CD14-positive monocyte (primary cell): Measurements from ENCODE around the gene STRAP. TPM values are rescaled to one million over a fixed set of nuclear protein-coding genes. Genes with fewer than 3 reads are reported as not detected.

ENCODE experiments used
- DNase-seq, 3 donors: peaks; one replicate each; pipeline ENCODE4 v3.0.0-alpha.2; 2011 to 2022
- H2AFZ ChIP-seq: 2 replicates; pipeline ENCODE4 v1.6.0; 2012; ENCODE audit warnings: mild to moderate bottlenecking, low read depth, low read length, inconsistent platforms; ENCODE audit not compliant: insufficient read depth, poor library complexity, severe bottlenecking
- H3K27ac ChIP-seq, 2 donors: 1 replicate in 1 of 2; 2 replicates in 1 of 2; pipeline ENCODE4 v1.5.1; 2012 to 2013; ENCODE audit warnings: low read length in 2 of 2, control low read depth in 1 of 2, inconsistent platforms in 1 of 2, low read depth in 1 of 2, mild to moderate bottlenecking in 1 of 2
- H3K27me3 ChIP-seq, 2 donors: one replicate each; pipeline versions ENCODE4 v1.6.0 to v1.6.1; 2011 to 2013; ENCODE audit warnings: low read length in 2 of 2; ENCODE audit not compliant: control insufficient read depth in 2 of 2, insufficient read depth in 2 of 2
- H3K36me3 ChIP-seq, 2 donors: replicated peaks in 1 of 2; 1 replicate in 1 of 2; 2 replicates in 1 of 2; pipeline versions ENCODE4 v1.5.1 to v1.6.1; 2012 to 2013; ENCODE audit warnings: low read length in 2 of 2, control low read depth in 1 of 2, inconsistent platforms in 1 of 2, mild to moderate bottlenecking in 1 of 2; ENCODE audit not compliant: insufficient read depth in 2 of 2, control insufficient read depth in 1 of 2
- H3K4me1 ChIP-seq, 2 donors: 1 replicate in 1 of 2; 2 replicates in 1 of 2; pipeline versions ENCODE4 v1.5.1 to v1.6.1; 2012 to 2013; ENCODE audit warnings: low read length in 2 of 2, control low read depth in 1 of 2, inconsistent platforms in 1 of 2, mild to moderate bottlenecking in 1 of 2, moderate library complexity in 1 of 2; ENCODE audit not compliant: insufficient read depth in 2 of 2, control insufficient read depth in 1 of 2
- H3K4me2 ChIP-seq: replicated peaks from 2 replicates; pipeline ENCODE3; 2012; ENCODE audit warnings: low read length, moderate library complexity, mild to moderate bottlenecking; ENCODE audit not compliant: poor library complexity, severe bottlenecking; ENCODE audit errors: extremely low read depth
- H3K4me3 ChIP-seq, 3 experiments: fragments of 200-600 bp in 1 of 3; sonication (generic) in 1 of 3; replicated peaks in 1 of 3; 1 replicate in 2 of 3; 2 replicates in 1 of 3; pipeline ENCODE4 v1.5.1; 2011 to 2013; ENCODE audit warnings: low read length in 3 of 3, mild to moderate bottlenecking in 3 of 3, control low read depth in 2 of 3, low read depth in 2 of 3, inconsistent platforms in 1 of 3, moderate library complexity in 1 of 3
- H3K79me2 ChIP-seq: 2 replicates; pipeline ENCODE4 v1.6.0; 2012; ENCODE audit warnings: mild to moderate bottlenecking, control low read depth, inconsistent platforms, low read length, moderate library complexity; ENCODE audit not compliant: insufficient read depth
- H3K9ac ChIP-seq: 2 replicates; pipeline ENCODE4 v1.6.0; 2017; ENCODE audit warnings: low read length, mild to moderate bottlenecking; ENCODE audit not compliant: insufficient read depth, poor library complexity, severe bottlenecking
- H3K9me3 ChIP-seq, 2 donors: replicated peaks in 1 of 2; 1 replicate in 1 of 2; 2 replicates in 1 of 2; pipeline versions ENCODE4 v1.5.1 to v1.6.1; 2012 to 2013; ENCODE audit warnings: low read length in 2 of 2, control low read depth in 1 of 2; ENCODE audit not compliant: control insufficient read depth in 1 of 2, insufficient read depth in 1 of 2
- H4K20me1 ChIP-seq: 2 replicates; pipeline ENCODE4 v1.6.0; 2012; ENCODE audit warnings: mild to moderate bottlenecking, low read length, control low read depth, moderate library complexity; ENCODE audit not compliant: insufficient read depth
- H3K27ac Mint-ChIP-seq, 7 donors: one replicate each; pipeline ENCODE4 v1.8.0; 2020; ENCODE audit warnings: mild to moderate bottlenecking in 7 of 7, mixed read lengths in 7 of 7, moderate library complexity in 6 of 7, inconsistent platforms in 2 of 7
- H3K27me3 Mint-ChIP-seq, 3 donors: one replicate each; pipeline ENCODE4 v1.8.0; 2021 to 2022; ENCODE audit warnings: low read depth in 3 of 3, mild to moderate bottlenecking in 3 of 3, mixed read lengths in 3 of 3, moderate library complexity in 3 of 3, inconsistent platforms in 1 of 3
- H3K36me3 Mint-ChIP-seq, 2 donors: one replicate each; pipeline ENCODE4 v1.8.0; 2020; ENCODE audit warnings: mixed read lengths in 2 of 2, inconsistent platforms in 1 of 2, mild to moderate bottlenecking in 1 of 2
- H3K4me1 Mint-ChIP-seq: one replicate; pipeline ENCODE4 v1.8.0; 2020; ENCODE audit warnings: mild to moderate bottlenecking, mixed read lengths
- H3K4me3 Mint-ChIP-seq, 2 donors: one replicate each; pipeline ENCODE4 v1.8.0; 2020; ENCODE audit warnings: mild to moderate bottlenecking in 2 of 2, mixed read lengths in 2 of 2, moderate library complexity in 1 of 2
- H3K9me3 Mint-ChIP-seq, 7 donors: one replicate each; pipeline ENCODE4 v1.8.0; 2020 to 2022; ENCODE audit warnings: mixed read lengths in 7 of 7, mild to moderate bottlenecking in 6 of 7, moderate library complexity in 6 of 7, inconsistent platforms in 2 of 7
- WGBS: methylation state at CpG from one replicate; pipeline ENCODE4 v1.1.5; 2013; ENCODE audit warnings: missing lambda C conversion rate; ENCODE audit not compliant: insufficient coverage; 5-methylcytosine and 5-hydroxymethylcytosine counted together
- intact Hi-C, 2 donors: fragments of 100-400 bp; cut with micrococcal nuclease; formaldehyde crosslinking; loops; one replicate each; pipeline versions ENCODE4 v1.15.0 to v1.15.1; 2023
- polyA plus RNA-seq, 3 donors: library from polyadenylated mRNA; depleted of rRNA in 1 of 3; unstranded in 2 of 3; stranded (reverse) in 1 of 3; fragments of 300-500 nt in 2 of 3; fragments of >200 nt in 1 of 3; fragmentation: Illumina TruSeq in 2 of 3; gene quantifications; 1 replicate in 2 of 3; 2 replicates in 1 of 3; pipeline ENCODE4 v1.2.3, GENCODE V29; 2012 to 2021
- TF ChIP-seq, protein P1 (sequence below): fragments of 200-600 bp; IDR thresholded peaks from one replicate; pipeline ENCODE4 v1.8.0; 2022; ENCODE audit warnings: antibody characterized with exemption, mild to moderate bottlenecking

STRAP gene
- polyA plus RNA-seq, 3 donors = 53.7 to 111 (median 98.2) TPM

DNA sequence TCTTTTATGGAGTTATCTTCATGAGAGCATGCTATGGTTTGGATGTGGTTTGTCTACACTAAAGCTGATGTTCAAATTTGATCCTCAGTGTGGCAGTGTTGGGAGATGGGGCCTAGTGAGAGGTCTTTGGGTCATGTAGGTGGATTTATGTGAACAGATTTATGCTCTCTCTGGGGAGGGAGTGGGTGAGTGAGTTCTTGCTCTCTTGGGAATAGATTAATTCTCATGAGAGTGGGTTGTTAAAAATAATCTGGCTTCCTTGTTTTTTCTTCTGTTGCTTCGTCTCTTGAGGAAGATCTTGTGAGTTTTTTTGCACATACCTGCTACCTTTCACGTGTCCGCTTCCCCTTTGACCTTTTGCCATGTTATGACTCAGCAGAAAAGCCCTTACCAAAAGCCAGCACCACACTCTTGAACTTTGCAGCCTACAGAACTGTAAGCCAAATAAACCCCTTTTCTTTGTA, 49.4 kb downstream of the STRAP start:
- H3K4me2 ChIP-seq = no peak overlapping the region
- peak overlapping the region in 1 of 7 donors; percentile 16 for H3K27ac Mint-ChIP-seq

GRCh38 chr12:15932327-15932726, 50.1 kb downstream of the STRAP start:
- H3K36me3 ChIP-seq = no peaks in the 10 kb centered on the region
- no peak for DNase-seq
- TF ChIP-seq, protein P1, sequence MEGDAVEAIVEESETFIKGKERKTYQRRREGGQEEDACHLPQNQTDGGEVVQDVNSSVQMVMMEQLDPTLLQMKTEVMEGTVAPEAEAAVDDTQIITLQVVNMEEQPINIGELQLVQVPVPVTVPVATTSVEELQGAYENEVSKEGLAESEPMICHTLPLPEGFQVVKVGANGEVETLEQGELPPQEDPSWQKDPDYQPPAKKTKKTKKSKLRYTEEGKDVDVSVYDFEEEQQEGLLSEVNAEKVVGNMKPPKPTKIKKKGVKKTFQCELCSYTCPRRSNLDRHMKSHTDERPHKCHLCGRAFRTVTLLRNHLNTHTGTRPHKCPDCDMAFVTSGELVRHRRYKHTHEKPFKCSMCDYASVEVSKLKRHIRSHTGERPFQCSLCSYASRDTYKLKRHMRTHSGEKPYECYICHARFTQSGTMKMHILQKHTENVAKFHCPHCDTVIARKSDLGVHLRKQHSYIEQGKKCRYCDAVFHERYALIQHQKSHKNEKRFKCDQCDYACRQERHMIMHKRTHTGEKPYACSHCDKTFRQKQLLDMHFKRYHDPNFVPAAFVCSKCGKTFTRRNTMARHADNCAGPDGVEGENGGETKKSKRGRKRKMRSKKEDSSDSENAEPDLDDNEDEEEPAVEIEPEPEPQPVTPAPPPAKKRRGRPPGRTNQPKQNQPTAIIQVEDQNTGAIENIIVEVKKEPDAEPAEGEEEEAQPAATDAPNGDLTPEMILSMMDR = no peak
- Mint-ChIP-seq H3K9me3 (peaks cover 0 to 6% (median 2%) of the 10 kb centered on the region in 7 donors), H3K4me1 (peaks cover 8% of the 10 kb centered on the region), H3K4me3 (no peak overlapping the region), H3K27ac (peak overlapping the region in 1 of 7 donors; percentile 26), H3K27me3 (peaks cover 0 to 1% (median 0%) of the 10 kb centered on the region in 3 donors), H3K36me3 (peaks cover 7 to 8% of the 10 kb centered on the region in 2 donors)
- no peak overlapping the region for H2AFZ ChIP-seq
- peaks cover 26% of the 10 kb centered on the region for H3K79me2 ChIP-seq
- no peak overlapping the region for H3K4me2 ChIP-seq
- H3K9ac ChIP-seq = no peak overlapping the region
- H4K20me1 ChIP-seq = peaks cover 12% of the 10 kb centered on the region
- H3K9me3 ChIP-seq = peaks cover 0 to 2% of the 10 kb centered on the region in 2 donors
- H3K4me1 ChIP-seq = no peaks in the 10 kb centered on the region
- intact Hi-C loops = no loop called here
- WGBS = no CpG with 5 or more reads among the region's 1 CpG
- H3K4me3 ChIP-seq = no peak overlapping the region
- no peaks in the 10 kb centered on the region for H3K27me3 ChIP-seq
- no peak overlapping the region for H3K27ac ChIP-seq

More for the DNA sequence above, 49.4 kb downstream of the STRAP start:
- TF ChIP-seq, protein P1 = no peak
- H3K27ac ChIP-seq = no peak overlapping the region
- H3K9me3 ChIP-seq = peaks cover 0 to 2% of the 10 kb centered on the region in 2 donors
- 83% methylated on average over 2 of the region's 3 CpGs for WGBS
- no peaks in the 10 kb centered on the region for H3K36me3 ChIP-seq
- H3K4me1 Mint-ChIP-seq = peaks cover 8% of the 10 kb centered on the region
- peaks cover 7 to 8% of the 10 kb centered on the region in 2 donors for H3K36me3 Mint-ChIP-seq
- peaks cover 30% of the 10 kb centered on the region for H3K79me2 ChIP-seq
- no peaks in the 10 kb centered on the region for H3K4me1 ChIP-seq
- no peak overlapping the region for H3K9ac ChIP-seq
- H2AFZ ChIP-seq = no peak overlapping the region
- H3K4me3 ChIP-seq = no peak overlapping the region
- intact Hi-C loops = no loop called here
- no peak for DNase-seq
- H4K20me1 ChIP-seq = peaks cover 12% of the 10 kb centered on the region
- H3K9me3 Mint-ChIP-seq = peaks cover 0 to 6% (median 2%) of the 10 kb centered on the region in 7 donors
- H3K27me3 ChIP-seq = no peaks in the 10 kb centered on the region
- H3K27me3 Mint-ChIP-seq = peaks cover 0 to 1% (median 0%) of the 10 kb centered on the region in 3 donors
- H3K4me3 Mint-ChIP-seq = no peak overlapping the region
